WTC11 (cell line): ENCODE measurements around the gene PNMA6E.

Source experiments
- CBFB ChIP-seq: sonication (generic); formaldehyde crosslinking; IDR thresholded peaks from 2 replicates; pipeline ENCODE4 v1.8.1; 2022; ENCODE audit warnings: mild to moderate bottlenecking, low read depth, missing genetic modification reagents
- CREB1 ChIP-seq: sonication (generic); formaldehyde crosslinking; IDR thresholded peaks from 2 replicates; pipeline ENCODE4 v1.8.0; 2023; ENCODE audit warnings: mild to moderate bottlenecking, missing genetic modification reagents
- ESRRA ChIP-seq: sonication (generic); formaldehyde crosslinking; IDR thresholded peaks from 2 replicates; pipeline ENCODE4 v1.8.1; 2022; ENCODE audit warnings: mild to moderate bottlenecking, missing genetic modification reagents, borderline replicate concordance
- KAT7 ChIP-seq: sonication (generic); formaldehyde crosslinking; IDR thresholded peaks from 2 replicates; pipeline ENCODE4 v1.8.1; 2023; ENCODE audit warnings: missing genetic modification reagents, mild to moderate bottlenecking, borderline replicate concordance
- MXD4 ChIP-seq: fragments of 250-450 bp; sonication (Bioruptor Pico); IDR thresholded peaks from 2 replicates; pipeline ENCODE4 v1.8.0; 2021; ENCODE audit warnings: mild to moderate bottlenecking, moderate library complexity, borderline replicate concordance
- PRRX2 ChIP-seq: fragments of 250-450 bp; sonication (Bioruptor Pico); IDR thresholded peaks from 2 replicates; pipeline ENCODE4 v1.8.0; 2021; ENCODE audit warnings: mild to moderate bottlenecking
- SP1 ChIP-seq: sonication (generic); formaldehyde crosslinking; conservative IDR thresholded peaks from 2 replicates; pipeline ENCODE4 v1.8.1; 2022; ENCODE audit warnings: missing genetic modification reagents
- TEAD4 ChIP-seq: sonication (generic); formaldehyde crosslinking; IDR thresholded peaks from 2 replicates; pipeline ENCODE4 v1.8.0; 2022; ENCODE audit warnings: mild to moderate bottlenecking, missing genetic modification reagents
- ZNF138 ChIP-seq: sonication (generic); formaldehyde crosslinking; conservative IDR thresholded peaks from 2 replicates; pipeline ENCODE4 v1.8.1; 2022; ENCODE audit warnings: mild to moderate bottlenecking, moderate library complexity, missing genetic modification reagents
- ZNF317 ChIP-seq: sonication (generic); formaldehyde crosslinking; IDR thresholded peaks from 2 replicates; pipeline ENCODE4 v1.8.1; 2023; ENCODE audit warnings: low read depth, mild to moderate bottlenecking, moderate library complexity, missing genetic modification reagents, borderline replicate concordance
- TF ChIP-seq, protein P1 (sequence below): fragments of 200-600 bp; IDR thresholded peaks from 2 replicates; pipeline ENCODE4 v1.8.0; 2022; ENCODE audit warnings: antibody characterized with exemption
- TF ChIP-seq, protein P2 (sequence below): sonication (generic); formaldehyde crosslinking; IDR thresholded peaks from 2 replicates; pipeline ENCODE4 v1.8.1; 2023; ENCODE audit warnings: mild to moderate bottlenecking, missing genetic modification reagents, moderate library complexity
- TF ChIP-seq, protein P3 (sequence below): sonication (generic); formaldehyde crosslinking; IDR thresholded peaks from 2 replicates; pipeline ENCODE4 v1.8.1; 2023; ENCODE audit warnings: mild to moderate bottlenecking, missing genetic modification reagents
- TF ChIP-seq, protein P4 (sequence below): sonication (generic); formaldehyde crosslinking; IDR thresholded peaks from 2 replicates; pipeline ENCODE4 v1.8.1; 2022; ENCODE audit warnings: mild to moderate bottlenecking, moderate library complexity, missing genetic modification reagents

DNA sequence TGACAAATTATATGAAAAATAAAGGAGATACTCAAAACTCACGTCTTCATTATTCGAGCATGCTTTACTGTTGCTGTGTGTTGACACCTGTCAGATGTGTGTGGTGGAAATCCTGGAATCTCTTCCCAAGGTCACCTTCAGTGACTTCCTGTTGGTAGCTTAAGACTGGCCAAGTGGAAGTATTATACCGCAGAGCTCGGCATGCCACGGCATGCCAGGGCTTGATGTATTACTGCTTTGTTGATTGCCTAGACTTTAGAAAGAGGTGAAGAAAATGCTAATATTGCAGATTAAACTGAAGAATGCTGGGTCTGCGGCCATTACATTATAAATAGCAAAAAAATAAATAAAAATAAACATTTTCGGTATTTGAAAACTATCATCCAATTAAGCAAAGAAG, 40.1 kb upstream of the PNMA6E start:
- TF ChIP-seq, protein P1, sequence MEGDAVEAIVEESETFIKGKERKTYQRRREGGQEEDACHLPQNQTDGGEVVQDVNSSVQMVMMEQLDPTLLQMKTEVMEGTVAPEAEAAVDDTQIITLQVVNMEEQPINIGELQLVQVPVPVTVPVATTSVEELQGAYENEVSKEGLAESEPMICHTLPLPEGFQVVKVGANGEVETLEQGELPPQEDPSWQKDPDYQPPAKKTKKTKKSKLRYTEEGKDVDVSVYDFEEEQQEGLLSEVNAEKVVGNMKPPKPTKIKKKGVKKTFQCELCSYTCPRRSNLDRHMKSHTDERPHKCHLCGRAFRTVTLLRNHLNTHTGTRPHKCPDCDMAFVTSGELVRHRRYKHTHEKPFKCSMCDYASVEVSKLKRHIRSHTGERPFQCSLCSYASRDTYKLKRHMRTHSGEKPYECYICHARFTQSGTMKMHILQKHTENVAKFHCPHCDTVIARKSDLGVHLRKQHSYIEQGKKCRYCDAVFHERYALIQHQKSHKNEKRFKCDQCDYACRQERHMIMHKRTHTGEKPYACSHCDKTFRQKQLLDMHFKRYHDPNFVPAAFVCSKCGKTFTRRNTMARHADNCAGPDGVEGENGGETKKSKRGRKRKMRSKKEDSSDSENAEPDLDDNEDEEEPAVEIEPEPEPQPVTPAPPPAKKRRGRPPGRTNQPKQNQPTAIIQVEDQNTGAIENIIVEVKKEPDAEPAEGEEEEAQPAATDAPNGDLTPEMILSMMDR = no peak
- TF ChIP-seq MXD4 (no peak), ESRRA (no peak), ZNF138 (CRISPR knock-in tag) (no peak), SP1 (CRISPR knock-in tag) (no peak), PRRX2 (CRISPR knock-in tag) (no peak), CBFB (CRISPR knock-in tag) (no peak), ZNF317 (CRISPR knock-in tag) (no peak), CREB1 (no peak), TEAD4 (CRISPR knock-in tag) (no peak), KAT7 (CRISPR knock-in tag) (no peak)
- TF ChIP-seq, protein P2, sequence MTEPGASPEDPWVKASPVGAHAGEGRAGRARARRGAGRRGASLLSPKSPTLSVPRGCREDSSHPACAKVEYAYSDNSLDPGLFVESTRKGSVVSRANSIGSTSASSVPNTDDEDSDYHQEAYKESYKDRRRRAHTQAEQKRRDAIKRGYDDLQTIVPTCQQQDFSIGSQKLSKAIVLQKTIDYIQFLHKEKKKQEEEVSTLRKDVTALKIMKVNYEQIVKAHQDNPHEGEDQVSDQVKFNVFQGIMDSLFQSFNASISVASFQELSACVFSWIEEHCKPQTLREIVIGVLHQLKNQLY (CRISPR knock-in tag) = no peak
- TF ChIP-seq, protein P3, sequence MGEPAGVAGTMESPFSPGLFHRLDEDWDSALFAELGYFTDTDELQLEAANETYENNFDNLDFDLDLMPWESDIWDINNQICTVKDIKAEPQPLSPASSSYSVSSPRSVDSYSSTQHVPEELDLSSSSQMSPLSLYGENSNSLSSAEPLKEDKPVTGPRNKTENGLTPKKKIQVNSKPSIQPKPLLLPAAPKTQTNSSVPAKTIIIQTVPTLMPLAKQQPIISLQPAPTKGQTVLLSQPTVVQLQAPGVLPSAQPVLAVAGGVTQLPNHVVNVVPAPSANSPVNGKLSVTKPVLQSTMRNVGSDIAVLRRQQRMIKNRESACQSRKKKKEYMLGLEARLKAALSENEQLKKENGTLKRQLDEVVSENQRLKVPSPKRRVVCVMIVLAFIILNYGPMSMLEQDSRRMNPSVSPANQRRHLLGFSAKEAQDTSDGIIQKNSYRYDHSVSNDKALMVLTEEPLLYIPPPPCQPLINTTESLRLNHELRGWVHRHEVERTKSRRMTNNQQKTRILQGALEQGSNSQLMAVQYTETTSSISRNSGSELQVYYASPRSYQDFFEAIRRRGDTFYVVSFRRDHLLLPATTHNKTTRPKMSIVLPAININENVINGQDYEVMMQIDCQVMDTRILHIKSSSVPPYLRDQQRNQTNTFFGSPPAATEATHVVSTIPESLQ (CRISPR knock-in tag) = no peak
- TF ChIP-seq, protein P4, sequence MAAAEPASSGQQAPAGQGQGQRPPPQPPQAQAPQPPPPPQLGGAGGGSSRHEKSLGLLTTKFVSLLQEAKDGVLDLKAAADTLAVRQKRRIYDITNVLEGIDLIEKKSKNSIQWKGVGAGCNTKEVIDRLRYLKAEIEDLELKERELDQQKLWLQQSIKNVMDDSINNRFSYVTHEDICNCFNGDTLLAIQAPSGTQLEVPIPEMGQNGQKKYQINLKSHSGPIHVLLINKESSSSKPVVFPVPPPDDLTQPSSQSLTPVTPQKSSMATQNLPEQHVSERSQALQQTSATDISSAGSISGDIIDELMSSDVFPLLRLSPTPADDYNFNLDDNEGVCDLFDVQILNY (CRISPR knock-in tag) = no peak
